CD4-positive, alpha-beta T cell treated with Interleukin-15 for 4 hours (primary cell): Measurements from ENCODE around the gene RAB40C.

Experiments used
- DNase-seq: peaks from one replicate; pipeline ENCODE4 v3.0.0-alpha.2; 2020; ENCODE audit warnings: low spot score

RAB40C gene

DNA sequence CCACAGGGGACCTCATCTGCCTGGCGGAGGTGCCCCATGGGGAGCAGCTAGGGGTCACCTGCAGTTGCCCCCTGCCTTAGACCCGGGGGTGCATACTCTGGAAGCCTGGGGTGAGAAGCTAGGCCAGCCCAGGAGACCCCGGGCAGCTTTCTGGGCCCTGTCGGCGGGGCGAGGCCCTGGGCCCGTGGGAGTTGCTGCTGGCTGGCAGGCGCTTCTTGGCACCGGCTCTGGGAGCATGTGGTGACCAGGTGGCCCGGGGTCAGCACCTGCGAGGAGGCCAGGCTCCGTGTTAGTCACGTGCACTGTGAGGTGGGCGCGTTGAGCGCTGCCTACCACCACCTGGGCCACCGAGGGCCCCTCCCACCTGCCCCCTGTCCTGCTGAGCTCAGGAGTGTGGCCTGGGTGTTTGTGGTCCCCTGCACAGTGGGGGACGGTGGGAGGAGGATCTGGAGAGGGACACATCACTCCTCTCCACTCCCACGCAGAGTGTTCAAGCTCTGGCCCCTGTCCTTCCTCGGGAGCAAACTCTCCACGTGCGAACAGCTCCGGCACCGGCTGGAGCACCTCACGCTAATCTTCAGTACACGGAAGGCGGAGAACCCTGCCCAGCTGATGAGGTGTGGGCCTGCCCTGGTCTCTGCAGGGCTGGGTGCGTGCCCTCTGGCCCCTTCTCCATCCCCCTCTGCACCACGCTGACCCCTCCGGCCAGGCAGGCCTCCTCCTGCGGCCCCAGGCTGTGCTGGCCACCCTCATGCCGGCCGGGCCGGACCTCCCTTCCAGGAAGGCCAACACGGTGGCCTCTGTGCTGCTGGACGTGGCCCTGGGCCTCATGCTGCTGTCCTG is 14.3 kb upstream of the RAB40C start:
- DNase-seq, result no peak

DNA sequence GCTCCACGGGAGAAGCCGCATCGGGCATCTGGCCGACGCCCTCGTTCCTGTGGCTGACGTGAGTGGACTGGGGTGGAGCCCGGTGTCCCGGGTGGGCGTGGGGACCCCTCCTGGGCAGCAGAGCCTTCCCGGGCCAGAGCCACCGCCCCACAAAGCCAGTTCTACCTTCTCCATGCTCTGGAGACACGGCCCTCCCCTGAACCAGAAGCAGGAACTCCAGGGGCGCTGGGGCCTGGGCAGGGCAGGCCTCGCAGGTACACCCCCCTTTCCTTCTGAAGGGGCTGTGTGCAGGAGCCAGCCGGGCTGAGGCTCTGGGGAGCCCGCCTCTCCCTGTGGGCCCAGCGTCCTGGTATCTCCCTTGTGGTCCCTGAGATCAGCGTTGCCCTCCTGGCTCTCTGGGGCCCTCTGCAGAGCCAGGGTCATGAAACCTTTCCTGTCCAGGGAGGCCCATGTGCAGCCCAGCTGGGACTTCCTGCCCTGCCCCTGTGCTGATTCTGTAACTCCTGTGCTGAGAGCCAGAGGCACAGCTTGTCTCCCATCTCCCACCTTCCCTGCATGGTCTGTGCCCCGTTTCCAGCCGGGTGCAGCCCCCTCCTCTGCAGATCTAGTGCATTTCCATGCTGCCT is 13.6 kb upstream of the RAB40C start:
- no peak for DNase-seq

DNA sequence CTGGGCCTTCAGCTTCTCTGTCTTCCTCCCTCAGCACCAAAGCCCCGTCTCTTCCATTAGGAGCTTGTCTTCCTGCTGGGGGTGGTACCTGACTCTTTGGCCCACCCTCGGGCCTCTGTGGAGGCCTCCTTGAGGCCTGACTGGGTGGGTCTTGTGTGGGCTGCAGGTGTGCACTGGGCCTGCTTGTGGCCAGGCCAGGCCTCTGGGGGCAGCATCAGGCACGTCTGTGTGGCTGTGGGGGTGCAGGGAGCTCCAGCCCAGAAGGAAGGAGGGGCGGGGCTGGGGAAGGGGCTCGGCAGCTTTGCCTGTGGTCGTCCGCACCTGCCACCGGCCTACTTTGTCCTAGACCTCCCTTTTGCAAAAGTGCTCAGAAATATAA is 13.1 kb upstream of the RAB40C start:
- DNase-seq, result no peak

DNA sequence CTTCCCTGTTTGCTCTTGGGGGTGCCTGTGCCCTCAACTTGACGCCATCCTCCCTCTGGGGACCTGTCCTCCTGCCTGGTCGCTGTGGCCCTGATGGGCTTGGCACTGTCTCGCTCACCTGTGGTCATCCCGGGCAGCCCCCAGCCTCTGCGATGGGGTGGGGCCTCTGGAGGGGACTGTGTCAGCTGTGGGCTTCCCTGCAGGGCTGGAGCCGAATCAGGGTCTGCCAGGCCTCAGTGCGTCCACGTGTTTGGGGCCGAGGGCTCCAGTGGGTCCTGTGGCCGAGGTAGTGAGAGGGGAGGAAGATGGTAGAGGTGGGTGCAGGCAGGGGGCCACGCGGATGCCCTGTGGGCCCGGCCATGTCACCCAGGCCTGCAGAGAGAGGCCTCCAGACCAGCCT is 12.1 kb upstream of the RAB40C start:
- no peak for DNase-seq

DNA sequence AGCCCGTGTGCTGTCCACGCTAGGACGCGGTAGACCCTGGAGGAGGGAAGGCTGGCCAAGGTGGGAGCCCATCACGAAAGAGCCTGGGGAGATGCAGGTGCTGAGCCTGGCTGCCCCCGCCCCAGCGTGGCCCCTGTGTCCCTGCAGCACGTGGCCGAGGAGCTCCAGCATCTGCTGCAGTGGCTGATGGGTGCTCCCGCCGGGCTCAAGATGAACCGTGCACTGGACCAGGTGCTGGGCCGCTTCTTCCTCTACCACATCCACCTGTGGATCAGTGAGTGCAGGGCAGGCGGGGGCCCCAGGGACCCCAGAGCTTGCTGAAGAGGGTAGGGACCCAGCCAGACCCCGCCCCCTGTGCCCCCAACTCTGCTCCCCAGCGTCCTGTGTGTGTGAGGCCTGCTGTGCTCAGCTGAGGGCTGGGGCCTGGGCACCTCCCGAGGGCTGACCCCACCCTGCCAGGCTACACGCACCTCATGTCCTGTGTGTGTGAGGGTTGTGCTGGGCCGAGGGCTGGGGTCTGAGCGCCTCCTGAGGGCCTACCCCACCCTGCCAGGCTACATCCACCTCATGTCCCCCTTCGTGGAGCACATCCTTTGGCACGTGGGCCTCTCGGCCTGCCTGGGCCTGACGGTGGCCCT is 11.5 kb upstream of the RAB40C start:
- no peak for DNase-seq

DNA sequence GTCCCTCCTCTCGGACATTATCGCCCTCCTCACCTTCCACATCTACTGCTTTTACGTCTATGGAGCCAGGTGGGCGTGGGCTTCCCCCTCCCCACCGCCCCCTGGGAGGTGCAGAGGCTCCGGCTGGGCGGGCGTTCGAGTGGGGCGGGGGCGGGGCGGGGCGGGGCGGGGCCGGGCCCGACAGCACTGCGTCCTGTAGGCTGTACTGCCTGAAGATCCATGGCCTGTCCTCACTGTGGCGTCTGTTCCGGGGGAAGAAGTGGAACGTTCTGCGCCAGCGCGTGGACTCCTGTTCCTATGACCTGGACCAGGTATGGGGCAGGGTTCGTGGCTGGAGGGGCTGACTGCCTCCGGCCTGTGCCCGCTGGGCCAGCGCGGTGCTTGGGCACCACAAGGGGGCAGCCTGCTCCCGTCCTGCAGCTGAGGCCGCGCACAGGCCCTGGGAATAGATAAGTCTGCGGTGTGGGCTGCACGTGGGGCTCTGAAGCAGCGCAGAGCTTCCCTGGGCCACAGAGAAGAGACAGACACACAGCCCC is 10.9 kb upstream of the RAB40C start:
- DNase-seq, result peak; percentile 60

DNA sequence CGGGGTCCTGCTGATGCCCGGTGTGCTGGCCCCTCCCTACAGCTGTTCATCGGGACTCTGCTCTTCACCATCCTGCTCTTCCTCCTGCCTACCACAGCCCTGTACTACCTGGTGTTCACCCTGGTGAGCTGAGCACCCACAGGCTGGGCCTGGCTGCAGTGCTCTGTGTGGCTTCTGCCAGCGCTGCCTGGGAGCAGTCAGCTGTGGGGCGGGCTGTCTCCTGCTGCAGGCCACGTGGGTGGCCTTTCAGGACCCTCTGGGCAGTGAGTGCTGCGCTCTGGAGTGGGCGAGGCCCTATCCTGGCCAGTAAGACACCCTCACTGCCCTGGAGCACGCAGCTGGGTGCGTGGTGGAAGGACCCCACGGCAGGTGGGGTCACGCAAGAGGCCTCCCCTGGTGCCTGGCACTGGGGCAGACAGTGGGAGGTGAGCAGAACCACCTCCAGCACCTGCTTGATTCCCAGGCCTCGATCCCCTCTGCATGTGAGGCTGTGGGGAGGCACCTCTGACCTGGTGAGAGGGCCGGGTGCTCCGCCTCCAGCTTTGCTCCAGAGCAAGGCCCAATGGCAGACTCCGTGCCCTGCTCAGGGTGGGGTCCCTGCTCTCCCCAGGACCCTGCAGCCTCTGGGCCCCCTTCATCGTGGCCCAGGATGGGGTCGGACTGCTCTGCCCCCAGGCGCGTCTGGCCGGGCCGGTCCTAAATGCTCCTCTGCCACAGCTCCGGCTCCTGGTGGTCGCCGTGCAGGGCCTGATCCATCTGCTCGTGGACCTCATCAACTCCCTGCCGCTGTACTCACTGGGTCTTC is 9.5 kb upstream of the RAB40C start:
- no peak for DNase-seq

DNA sequence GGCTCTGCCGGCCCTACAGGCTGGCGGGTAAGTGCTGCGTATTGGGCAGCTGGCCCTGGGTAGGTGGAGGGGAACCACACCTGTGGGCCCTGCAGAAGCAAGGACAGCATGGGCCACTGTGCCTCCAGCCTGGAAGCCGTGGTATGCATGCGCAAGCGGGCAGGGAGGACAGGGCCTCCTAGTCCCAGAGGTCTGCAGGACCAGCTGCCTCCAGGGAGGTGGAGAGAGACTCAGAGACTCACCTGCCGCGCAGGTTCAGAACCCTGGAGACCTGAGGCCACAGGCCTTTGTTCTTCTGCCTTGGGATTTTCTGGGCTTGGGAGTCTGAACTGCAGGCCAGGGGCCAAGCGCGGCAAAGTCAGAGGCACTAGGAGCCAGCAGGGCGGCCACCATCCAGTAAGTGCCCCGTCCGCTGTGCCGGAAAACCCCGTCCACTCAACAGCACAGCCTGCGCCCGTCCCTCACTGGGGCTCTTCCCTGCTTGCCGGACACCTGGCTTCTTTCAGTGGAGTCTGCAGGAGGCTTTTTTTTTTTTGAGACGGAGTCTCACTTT is 8.8 kb upstream of the RAB40C start:
- no peak for DNase-seq

DNA sequence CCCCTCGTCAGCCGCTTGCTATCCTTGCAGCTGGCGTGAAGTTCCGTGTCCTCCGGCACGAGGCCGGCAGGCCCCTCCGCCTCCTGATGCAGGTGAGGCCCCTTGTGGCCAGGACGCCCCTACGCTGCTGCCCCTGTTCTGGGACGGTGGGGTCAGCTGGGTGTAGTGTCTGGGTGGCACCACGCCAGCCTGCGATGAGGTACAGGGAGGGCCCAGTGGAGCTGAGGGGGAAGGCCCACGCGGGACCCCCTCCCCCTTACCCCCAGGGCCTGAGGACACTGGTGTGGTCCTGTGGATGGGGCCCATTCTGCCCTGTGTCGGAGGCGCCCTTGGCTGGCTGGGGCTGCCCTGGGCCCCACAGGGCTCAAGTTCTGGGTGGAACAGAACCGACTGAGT is 7.7 kb upstream of the RAB40C start:
- DNase-seq, result no peak

DNA sequence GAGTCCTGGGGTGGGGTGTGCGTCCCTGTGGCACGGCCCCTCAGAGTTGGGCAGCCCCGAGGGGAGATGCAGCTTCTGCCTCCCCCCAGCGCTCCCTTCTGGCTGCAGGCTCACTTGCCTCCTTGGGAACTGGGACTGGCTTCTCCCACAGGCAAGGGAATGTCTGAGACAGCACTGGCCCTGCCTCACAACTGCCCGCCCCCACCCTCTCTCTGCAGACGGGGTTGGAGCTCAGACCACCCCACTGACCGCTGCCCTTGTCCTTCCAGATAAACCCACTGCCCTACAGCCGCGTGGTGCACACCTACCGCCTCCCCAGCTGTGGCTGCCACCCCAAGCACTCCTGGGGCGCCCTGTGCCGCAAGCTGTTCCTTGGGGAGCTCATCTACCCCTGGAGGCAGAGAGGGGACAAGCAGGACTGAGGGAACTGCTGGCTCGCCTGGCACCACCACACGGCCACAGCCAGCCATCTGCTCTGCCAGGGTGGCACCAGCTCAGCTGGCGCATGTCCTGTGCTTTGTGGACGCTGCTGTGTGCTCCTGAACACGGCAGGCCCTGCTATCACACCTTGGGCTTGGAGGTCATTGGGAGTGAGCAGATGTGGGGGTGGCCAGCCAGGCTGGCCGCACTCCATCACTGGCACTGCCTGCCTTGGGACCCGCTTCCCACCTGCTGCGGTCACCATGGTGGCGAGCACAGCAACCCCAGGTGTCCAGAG is 7.1 kb upstream of the RAB40C start:
- no peak for DNase-seq

DNA sequence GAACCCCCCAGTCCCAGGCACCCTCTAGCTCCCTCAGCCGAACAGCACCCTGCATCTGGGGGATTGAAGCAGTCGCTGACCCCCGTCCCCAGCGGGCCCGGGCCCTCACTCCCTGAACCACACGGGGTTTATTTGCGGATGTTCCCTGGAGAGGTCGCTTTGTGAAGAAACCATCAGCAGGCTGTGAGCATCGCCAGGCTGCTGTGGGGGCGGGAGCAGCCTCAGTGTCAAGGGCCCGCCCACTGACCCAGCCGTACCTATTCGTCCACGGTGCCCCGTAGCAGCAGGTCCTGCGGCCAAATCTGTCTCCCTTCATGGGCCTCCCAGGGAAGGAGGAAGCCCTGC is 6.4 kb upstream of the RAB40C start:
- DNase-seq, result no peak

DNA sequence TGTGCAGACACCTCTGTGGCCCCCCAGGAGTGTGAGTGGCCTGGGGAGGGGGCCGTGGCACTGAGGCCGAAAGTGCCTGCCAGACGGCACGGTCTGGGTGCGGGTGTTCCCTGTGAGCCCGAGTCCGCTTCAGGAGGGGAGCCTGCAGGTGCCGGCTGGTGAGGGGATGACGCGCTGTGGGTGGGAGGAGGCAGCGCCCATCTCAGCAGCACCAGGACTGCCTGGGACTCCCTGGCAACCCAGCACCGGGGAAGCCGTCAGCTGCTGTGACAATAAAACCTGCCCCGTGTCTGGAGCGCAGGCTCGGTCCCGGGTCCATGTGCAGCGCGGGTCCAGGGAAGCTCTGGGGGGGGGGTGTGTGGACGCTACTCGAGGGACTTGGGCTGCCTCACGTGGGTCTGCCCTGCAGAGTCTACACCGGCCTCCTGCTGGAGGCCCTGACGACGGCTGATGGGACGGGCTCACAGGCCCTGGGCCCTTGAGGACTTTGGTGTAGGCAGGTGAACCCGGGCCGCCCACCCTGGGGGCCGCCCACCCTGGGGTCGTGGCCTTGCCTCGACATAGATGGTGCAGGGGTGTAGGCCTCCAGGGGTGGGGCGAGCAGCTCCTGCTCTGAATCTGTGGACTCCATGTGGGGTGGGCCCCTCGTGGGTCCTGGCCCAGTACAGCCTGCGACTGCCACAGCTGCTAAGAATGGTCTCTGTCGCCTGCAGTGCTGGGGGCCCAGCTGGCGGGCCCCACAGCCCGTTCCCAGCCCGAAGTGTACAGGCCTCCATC is 5.9 kb upstream of the RAB40C start:
- DNase-seq, result no peak

DNA sequence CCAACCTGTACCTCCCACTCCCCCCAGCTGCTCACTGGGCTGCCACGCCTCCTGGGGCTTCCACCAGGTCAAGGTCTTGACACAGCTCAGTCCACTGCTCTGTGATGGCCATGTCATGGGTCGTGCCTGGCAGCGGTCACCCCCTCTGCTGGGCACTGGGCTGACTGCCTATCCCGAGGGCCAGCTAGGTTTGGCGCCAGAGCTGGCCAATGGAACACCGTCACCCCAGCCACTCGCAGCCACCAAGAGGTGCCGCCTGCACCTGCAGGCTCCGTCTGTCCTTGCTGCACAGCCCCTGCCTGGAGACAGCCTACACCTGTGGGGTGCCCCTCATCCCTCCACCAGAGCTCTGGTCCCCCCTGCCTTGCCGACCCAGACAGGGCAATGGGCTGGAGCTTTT is 4.5 kb upstream of the RAB40C start:
- DNase-seq, result no peak

DNA sequence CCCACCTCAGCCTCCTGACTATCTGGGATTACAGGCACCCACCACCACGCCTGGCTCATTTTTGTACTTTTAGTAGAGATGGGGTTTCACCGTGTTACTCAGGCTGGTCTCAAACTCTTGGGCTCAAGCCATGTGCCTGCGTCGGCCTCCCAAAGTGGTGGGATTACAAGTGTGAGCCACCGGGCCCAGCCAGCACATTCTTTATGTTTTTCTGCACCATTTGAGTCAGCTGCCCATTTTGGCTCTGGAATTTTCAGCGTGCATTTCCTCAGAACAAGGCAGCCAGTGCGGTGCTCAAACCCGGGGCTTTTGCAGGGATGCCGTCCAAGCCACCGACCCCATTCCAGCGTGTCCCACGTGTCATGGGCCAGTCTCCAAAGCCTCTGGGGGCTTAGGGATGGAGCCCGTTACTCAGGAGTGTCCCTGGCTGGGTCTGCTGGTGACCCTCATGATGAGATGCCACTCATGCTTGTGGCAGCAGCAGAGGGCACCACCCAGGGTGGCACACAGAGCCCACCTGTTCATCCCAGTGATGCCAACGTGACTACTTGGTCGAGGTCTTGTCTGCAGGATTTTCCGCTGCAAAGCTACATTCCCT is 3.7 kb upstream of the RAB40C start:
- DNase-seq, result no peak

DNA sequence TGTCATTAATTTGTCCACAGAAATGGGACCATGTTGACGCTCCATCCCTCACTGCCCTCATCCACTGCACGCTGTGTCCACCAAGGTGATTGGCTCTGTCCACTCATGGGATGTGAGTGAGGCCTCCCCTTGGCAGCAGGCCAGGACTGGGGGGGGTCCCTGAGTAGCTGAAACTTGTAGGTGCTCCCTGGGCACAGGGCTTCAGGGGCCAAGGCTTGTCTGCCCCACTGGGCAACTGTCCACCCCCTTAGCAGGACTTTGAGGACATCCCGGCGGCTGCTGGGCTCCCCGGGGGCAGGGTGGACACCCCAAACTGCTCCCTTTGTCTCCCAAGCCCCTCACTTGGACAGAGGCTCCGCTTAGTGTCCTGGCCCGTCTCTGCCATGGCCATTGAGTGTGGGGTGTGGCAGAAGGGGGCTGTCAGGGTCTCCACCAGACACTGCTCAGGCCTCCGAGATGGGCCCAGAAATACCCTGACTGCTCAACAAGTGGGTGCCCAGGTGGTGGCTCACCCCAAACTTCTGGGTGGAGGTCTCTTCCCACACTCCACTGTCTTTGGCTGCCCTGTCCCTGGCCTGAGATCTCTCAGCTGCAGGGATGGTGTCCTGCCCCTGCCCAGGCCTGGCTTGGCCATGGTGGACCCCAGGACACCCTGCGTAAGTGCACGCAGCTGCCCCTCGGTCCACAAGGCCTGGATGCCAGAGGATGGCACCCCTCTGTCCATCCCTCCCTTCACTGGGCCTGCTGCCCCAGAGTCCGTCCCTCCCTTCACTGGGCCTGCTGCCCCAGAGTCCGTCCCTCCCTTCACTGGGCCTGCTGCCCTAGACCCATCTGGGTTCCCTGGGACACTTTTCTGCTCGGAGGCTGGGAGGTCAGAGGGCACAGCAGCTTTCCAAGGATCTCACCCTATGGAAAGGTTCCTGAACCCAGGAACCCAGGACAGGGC is 2.9 kb upstream of the RAB40C start:
- no peak for DNase-seq

DNA sequence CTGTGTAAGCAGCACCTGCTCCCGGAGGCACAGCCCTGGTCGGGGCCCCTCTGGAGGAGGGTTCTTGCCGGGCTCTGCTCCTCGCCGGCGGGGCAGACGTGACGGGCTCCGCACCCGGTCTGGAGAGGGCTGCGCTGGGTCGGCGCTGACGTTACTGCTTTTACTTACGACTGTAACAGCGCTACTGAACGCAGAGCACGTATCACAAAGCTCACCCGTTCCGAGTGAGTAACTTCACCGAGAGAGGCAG is 1.3 kb upstream of the RAB40C start:
- DNase-seq, result peak; percentile 55

DNA sequence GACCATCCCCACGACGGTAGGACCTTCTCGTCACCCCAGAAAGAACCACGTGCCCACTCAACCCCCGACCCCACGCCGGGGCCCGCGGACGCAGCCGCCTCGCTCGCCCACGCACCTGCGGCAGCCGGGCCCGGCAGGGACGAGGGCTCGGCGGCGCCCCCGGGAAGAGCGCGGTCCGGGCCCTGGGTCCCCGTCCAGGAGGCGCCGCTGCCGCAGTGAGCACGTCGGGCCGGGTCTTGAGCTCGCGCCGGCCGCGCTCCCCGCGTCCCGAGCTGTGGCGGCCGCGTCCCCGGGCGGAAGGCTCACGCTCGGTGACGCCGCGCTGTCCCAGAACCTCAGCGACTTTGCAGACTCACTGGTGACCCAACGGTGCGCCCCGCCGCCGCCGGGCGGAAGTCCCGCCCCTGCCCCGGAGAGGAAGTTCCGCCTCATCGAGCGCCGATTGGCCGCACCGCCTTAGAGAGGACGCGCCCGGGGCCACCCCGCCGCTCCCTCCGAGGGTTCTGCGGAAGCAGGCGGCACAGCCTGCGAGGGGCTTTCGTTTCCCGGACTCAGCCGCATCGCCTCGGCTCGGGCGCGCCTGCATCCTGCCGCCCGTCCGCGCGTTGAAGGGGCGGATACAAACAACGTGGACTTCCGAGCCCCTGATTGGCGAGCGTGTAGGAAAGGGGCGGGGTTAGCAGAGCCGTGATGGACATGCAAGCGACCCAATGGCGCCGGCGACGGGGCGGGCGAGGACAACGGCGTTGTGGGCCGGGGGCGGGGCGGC is 793 bp upstream of the RAB40C start:
- DNase-seq, result peak; percentile 98

DNA sequence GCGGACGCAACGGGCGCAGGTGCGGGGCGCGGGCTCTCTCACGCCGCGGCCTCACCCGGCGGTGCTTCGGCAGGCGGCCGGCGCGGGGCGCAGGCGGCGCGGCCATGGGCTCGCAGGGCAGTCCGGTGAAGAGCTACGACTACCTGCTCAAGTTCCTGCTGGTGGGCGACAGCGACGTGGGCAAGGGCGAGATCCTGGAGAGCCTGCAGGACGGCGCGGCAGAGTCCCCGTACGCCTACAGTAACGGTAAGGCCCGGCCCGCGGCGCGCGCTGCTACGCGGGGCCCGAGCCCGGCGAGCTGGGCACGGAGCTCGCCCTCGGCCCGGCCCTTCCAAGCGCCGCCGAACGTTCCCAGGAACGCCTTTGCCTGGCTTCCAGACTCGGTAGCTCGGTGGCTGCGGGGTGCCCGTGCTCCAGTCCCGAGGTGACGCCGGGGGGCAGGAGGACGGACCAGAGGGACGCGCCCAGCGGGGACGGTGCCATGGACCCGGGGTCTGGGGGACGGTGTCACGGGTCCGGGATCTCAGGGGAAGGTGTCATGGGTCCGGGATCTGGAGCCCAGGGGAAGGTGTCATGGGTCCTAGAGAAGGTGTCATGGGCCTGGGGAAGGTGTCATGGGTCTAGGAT is 435 bp downstream of the RAB40C start:
- no peak for DNase-seq
